GM21723 (cell line): Measurements from ENCODE around the gene SMARCD3.
A peak's percentile ranks its signal among the peaks of the same experiment; 100 is the strongest.

ENCODE experiments used
- ATAC-seq: cut with Tn5 transposase; IDR thresholded peaks from one replicate; pipeline ENCODE4 v1.9.1; 2021; ENCODE audit warnings: mild to moderate bottlenecking, moderate library complexity; ENCODE audit not compliant: unreplicated experiment

SMARCD3 gene

GRCh38 chr7:151250181-151251132, 2.0 kb upstream of the SMARCD3 start:
- no peak for ATAC-seq

- ATAC-seq: no peak
Measured at GRCh38 chr7:151249732-151250072, 1.2 kb upstream of the SMARCD3 start.

- no peak for ATAC-seq
Measured at GRCh38 chr7:151249034-151249731, 689 bp upstream of the SMARCD3 start.

- ATAC-seq: no peak
Measured at GRCh38 chr7:151247611-151248345, 716 bp downstream of the SMARCD3 start.

GRCh38 chr7:151246851-151247580, 1.5 kb downstream of the SMARCD3 start:
- no peak for ATAC-seq

- no peak for ATAC-seq
Measured at GRCh38 chr7:151246102-151246850, 2.2 kb downstream of the SMARCD3 start.

GRCh38 chr7:151245360-151246101, 3.0 kb downstream of the SMARCD3 start:
- no peak for ATAC-seq

- no peak for ATAC-seq
Measured at GRCh38 chr7:151244841-151245346, 3.6 kb downstream of the SMARCD3 start.

GRCh38 chr7:151244196-151244840, 4.2 kb downstream of the SMARCD3 start:
- ATAC-seq: no peak

GRCh38 chr7:151243408-151244195, 4.9 kb downstream of the SMARCD3 start:
- peak; percentile 37 for ATAC-seq

- no peak for ATAC-seq
Measured at GRCh38 chr7:151243045-151243349, 5.5 kb downstream of the SMARCD3 start.

- no peak for ATAC-seq
Measured at GRCh38 chr7:151242159-151243044, 6.1 kb downstream of the SMARCD3 start.

GRCh38 chr7:151241755-151242096, 6.8 kb downstream of the SMARCD3 start:
- ATAC-seq: no peak

GRCh38 chr7:151240942-151241754, 7.3 kb downstream of the SMARCD3 start:
- ATAC-seq: no peak

- no peak for ATAC-seq
Measured at GRCh38 chr7:151240536-151240935, 8.0 kb downstream of the SMARCD3 start.

- ATAC-seq: no peak
Measured at GRCh38 chr7:151239837-151240459, 8.5 kb downstream of the SMARCD3 start.
